Right lobe of liver (tissue), 6 donors: ENCODE results near the gene NFASC. TPM values are rescaled to one million over a fixed set of nuclear protein-coding genes. Genes with fewer than 3 reads are reported as not detected.

Experiments used
- ATAC-seq, 4 donors: fragments of 200-7000 bp; cut with Tn5 transposase; one replicate each; pipeline ENCODE4 v1.9.1; 2020; ENCODE audit warnings: mild to moderate bottlenecking in 4 of 4, moderate library complexity in 4 of 4
- DNase-seq, 3 donors: peaks; one replicate each; pipeline ENCODE4 v3.0.0-alpha.2; 2020
- H3K27ac ChIP-seq, 3 donors: fragments of 200-600 bp; one replicate each; pipeline ENCODE4 v1.8.0; 2022
- H3K27me3 ChIP-seq, 2 donors: fragments of 200-600 bp; one replicate each; pipeline ENCODE4 v1.8.0; 2022
- H3K36me3 ChIP-seq, 4 donors: fragments of 200-600 bp; sonication (generic) in 1 of 4; one replicate each; pipeline versions ENCODE4 v1.5.1 to v1.8.0; 2017 to 2022; ENCODE audit warnings: control low read depth in 1 of 4
- H3K4me1 ChIP-seq, 4 donors: fragments of 200-600 bp; sonication (generic) in 1 of 4; one replicate each; pipeline versions ENCODE4 v1.5.1 to v1.8.0; 2017 to 2022; ENCODE audit warnings: control low read depth in 1 of 4
- H3K4me3 ChIP-seq, 3 donors: fragments of 200-600 bp; one replicate each; pipeline ENCODE4 v1.8.0; 2022
- H3K9me3 ChIP-seq, 4 donors: fragments of 200-600 bp; sonication (generic) in 1 of 4; one replicate each; pipeline versions ENCODE4 v1.5.1 to v1.8.0; 2017 to 2022; ENCODE audit warnings: control low read depth in 1 of 4
- POLR2A ChIP-seq: fragments of 450-650 bp; IDR thresholded peaks from one replicate; pipeline ENCODE4 v1.6.1; 2017; ENCODE audit warnings: antibody characterized with exemption, mild to moderate bottlenecking
- WGBS: methylation state at CpG from one replicate; pipeline ENCODE4 v1.1.6; 2018; ENCODE audit warnings: low coverage, low lambda C conversion rate; ENCODE audit not compliant: insufficient coverage; ENCODE audit errors: missing lambda C conversion rate; 5-methylcytosine and 5-hydroxymethylcytosine counted together
- intact Hi-C, 2 donors: fragments of 100-400 bp; cut with DNase I; formaldehyde crosslinking; loops; one replicate each; pipeline versions ENCODE4 v1.11.2 to v1.14.1; 2022
- total RNA-seq, 6 experiments: library from RNA; depleted of rRNA in 2 of 6; stranded (reverse); fragments of >200 nt in 2 of 6; fragmentation: NEBNext Ultra II Directional in 3 of 6; extraction: Animal tissue kit (Norgen Biotek cat#: 25700) in 3 of 6; gene quantifications; one replicate each; pipeline versions ENCODE4 v1.1.0 to v1.2.4, GENCODE V29; 2016 to 2023
- TF ChIP-seq, protein P1 (sequence below), 4 donors: fragments of 200-600 bp in 3 of 4; fragments of 450-650 bp in 1 of 4; IDR thresholded peaks; one replicate each; pipeline versions ENCODE4 v1.5.1 to v1.8.0; 2016 to 2022; ENCODE audit warnings: antibody characterized with exemption in 4 of 4, mild to moderate bottlenecking in 2 of 4
- donor health status: DM: no; HTN: yes; CAD: no.
- donor health status: DM: no; HTN: no; CAD: no.
- donor health status: DM: no; HTN: no; CAD: no.
- donor health status: DM: no; HTN: yes; CAD: no.
- donor health status: DM: no; HTN: yes; CAD: no.

Gene NFASC
- total RNA-seq, 6 experiments from 2014 or later = 3.2 to 7.8 (median 5.6) TPM

DNA sequence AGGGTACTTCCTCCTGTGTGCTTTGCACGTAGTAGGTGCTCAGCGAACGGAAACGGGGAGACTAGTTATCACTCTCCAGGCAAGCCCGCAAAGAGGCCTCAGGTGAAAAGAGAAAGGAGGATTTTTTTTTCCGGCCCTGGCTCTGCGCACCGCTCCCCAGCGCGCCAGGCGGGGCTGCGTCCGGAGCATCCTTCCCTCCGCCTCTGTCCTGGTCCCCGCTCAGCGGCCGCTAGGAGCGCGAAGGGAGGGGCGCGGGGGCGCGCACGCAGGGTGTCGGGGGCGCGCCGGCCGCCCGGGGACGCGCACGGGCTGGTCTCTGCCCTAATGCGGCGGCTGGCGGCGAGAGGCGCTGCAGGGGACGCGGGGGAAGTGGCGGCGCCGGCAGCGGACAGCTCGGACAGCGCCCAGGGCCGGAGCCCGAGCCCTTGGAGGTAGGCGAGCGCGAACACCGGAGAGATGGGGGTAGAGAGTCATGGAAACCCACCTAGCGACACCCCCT lies 42.3 kb upstream of the NFASC start:
- 4% methylated on average over 13 of the region's 53 CpGs for WGBS
- Histone ChIP-seq H3K9me3 (no peaks in the 10 kb centered on the region), H3K4me1 (no peaks in the 10 kb centered on the region), H3K4me3 (peak overlapping the region; percentile 9 to 18 (median 13)), H3K27me3 (no peaks in the 10 kb centered on the region), H3K27ac (no peak overlapping the region), H3K36me3 (no peaks in the 10 kb centered on the region)
- DNase-seq = peak in 2 of 3 donors; percentile 46 to 59
- intact Hi-C loops = loop anchor here (10.0 kb wide), 2 partner anchors 106 to 126 kb away; no protein-coding TSS in a partner anchor
- TF ChIP-seq POLR2A = no peak
- TF ChIP-seq, protein P1, sequence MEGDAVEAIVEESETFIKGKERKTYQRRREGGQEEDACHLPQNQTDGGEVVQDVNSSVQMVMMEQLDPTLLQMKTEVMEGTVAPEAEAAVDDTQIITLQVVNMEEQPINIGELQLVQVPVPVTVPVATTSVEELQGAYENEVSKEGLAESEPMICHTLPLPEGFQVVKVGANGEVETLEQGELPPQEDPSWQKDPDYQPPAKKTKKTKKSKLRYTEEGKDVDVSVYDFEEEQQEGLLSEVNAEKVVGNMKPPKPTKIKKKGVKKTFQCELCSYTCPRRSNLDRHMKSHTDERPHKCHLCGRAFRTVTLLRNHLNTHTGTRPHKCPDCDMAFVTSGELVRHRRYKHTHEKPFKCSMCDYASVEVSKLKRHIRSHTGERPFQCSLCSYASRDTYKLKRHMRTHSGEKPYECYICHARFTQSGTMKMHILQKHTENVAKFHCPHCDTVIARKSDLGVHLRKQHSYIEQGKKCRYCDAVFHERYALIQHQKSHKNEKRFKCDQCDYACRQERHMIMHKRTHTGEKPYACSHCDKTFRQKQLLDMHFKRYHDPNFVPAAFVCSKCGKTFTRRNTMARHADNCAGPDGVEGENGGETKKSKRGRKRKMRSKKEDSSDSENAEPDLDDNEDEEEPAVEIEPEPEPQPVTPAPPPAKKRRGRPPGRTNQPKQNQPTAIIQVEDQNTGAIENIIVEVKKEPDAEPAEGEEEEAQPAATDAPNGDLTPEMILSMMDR (IDR thresholded peaks at IDR 0.05) = peak in 1 of 4 donors; percentile 8
- peak; percentile 65 to 81 (median 70) for ATAC-seq

DNA sequence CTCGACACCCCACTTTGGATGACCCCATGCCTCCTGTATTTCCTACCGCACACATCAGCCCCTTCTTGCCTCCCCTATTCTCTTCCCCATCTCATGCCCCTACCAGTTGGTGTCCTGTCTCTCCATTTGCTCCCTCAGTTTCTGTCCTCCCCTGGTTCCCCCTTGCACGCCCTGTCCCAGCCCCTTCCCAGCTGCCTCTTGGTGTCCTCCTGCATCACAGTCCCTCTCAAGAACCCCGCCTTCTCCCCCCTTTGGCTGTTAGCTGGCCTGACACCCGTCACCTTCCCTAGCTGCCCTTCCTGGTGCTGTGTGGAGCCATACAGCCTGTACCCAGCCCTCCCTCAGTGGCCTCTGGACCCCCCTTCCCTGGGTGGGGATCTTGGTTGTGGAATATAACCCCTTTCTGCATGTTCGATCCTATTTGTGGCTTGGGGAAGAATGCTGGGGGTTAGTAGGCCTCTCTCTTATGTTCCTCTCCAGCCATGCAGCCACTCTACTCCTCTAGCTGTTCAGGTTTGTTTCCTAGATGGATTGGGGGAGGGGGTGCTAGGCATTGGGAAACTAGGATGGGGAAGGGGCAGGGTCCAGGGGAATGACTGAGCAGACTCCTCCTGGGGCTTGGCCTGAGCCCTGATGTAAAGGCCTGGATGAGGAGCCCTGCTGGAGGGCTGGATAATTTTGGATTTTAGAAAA lies 41.4 kb upstream of the NFASC start:
- H3K27me3 ChIP-seq = no peaks in the 10 kb centered on the region
- TF ChIP-seq, protein P1 (IDR thresholded peaks at IDR 0.05) = no peak
- TF ChIP-seq POLR2A = no peak
- 22% methylated on average over 5 of the region's 6 CpGs for WGBS
- no peak overlapping the region for H3K4me3 ChIP-seq
- H3K4me1 ChIP-seq = no peaks in the 10 kb centered on the region
- DNase-seq (no peak), ATAC-seq (no peak)
- no peak overlapping the region for H3K27ac ChIP-seq
- intact Hi-C loops = loop anchor here (10.0 kb wide), 2 partner anchors 106 to 126 kb away; no protein-coding TSS in a partner anchor
- H3K9me3 ChIP-seq = no peaks in the 10 kb centered on the region
- no peaks in the 10 kb centered on the region for H3K36me3 ChIP-seq

DNA sequence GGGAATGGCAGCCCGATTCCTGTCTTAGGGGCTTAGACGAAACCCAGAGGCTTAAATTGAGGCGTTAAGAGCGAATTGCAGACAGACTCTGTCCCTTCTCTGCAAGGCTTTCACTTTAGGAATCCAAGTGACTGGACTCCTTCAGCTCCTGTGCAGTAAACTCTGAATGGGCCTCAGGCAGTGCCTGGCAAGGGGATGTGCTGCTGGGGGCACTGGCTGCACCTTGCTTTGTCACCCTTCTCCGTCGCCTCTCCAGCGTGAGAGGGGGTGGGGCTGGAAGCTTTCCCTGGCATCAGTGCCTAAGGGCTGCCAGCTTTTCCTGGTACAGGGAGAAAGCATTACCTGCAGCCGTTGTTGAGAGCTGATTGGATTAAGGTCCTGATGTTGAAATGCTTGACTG lies 39.9 kb upstream of the NFASC start:
- 37% methylated on average over 2 of the region's 8 CpGs for WGBS
- no peaks in the 10 kb centered on the region for H3K36me3 ChIP-seq
- no peaks in the 10 kb centered on the region for H3K27me3 ChIP-seq
- intact Hi-C loops = no loop called here
- DNase-seq (no peak), ATAC-seq (no peak)
- H3K4me3 ChIP-seq = no peak overlapping the region
- no peaks in the 10 kb centered on the region for H3K4me1 ChIP-seq
- no peak overlapping the region for H3K27ac ChIP-seq
- H3K9me3 ChIP-seq = no peaks in the 10 kb centered on the region
- TF ChIP-seq, protein P1 (IDR thresholded peaks at IDR 0.05) = no peak
- no peak for TF ChIP-seq POLR2A

DNA sequence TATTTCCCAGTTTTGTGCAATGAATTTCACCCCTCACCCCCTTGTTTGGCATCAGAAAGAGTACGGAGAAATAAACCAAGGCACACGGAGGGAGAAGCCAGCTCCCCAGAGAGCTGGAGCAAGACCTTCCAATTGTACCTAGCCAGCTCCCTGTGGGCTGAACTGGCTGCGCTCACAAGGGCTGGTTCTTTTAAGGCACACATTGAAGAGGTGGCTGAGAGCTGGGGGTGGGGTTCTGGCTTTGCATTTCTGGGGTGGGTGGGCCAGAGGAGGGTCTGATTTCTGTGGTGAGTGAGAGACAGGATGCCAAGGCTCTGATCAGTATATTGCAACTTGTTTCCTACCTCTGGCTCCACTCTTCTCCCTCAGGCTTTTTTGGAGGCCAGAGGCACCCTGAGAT lies 39.5 kb upstream of the NFASC start:
- 30% methylated on average over 2 of the region's 3 CpGs for WGBS
- Histone ChIP-seq H3K4me3 (no peak overlapping the region), H3K27ac (no peak overlapping the region), H3K36me3 (no peaks in the 10 kb centered on the region), H3K27me3 (no peaks in the 10 kb centered on the region), H3K9me3 (no peaks in the 10 kb centered on the region), H3K4me1 (no peaks in the 10 kb centered on the region)
- DNase-seq (no peak), ATAC-seq (no peak)
- intact Hi-C loops = no loop called here
- no peak for TF ChIP-seq POLR2A
- TF ChIP-seq, protein P1 (IDR thresholded peaks at IDR 0.05) = no peak
